ENCODE results near the gene SCT. TPM values are rescaled to one million over a fixed set of nuclear protein-coding genes. Genes with fewer than 3 reads are reported as not detected.

Gene SCT
- total RNA-seq, 2 experiments from 2014 or later = not detected

DNA sequence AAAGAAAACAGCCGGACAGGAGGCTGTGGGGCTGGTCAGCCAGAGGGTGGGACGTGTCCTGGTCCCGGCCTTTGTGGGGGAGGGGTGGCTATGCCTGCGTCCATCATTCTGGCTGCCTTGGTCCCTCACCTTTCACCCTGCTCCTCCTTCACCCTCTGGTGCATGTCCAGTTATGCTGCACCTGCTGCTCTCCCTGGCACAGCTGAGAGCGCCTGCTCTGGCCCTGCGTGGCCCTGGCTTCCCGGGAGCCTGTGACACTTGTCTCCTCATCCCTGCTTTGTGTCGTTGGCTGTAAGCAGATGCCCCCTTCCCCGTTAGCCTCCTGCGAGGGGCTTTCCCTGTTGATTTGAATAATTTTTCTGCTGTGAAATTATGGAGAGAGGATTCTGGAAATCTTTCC, 34.1 kb downstream of the SCT start:
- no peak for DNase-seq
- peaks cover 46% of the 10 kb centered on the region for H3K36me3 Mint-ChIP-seq

GRCh38 chr11:592501-592900, 34.5 kb downstream of the SCT start:
- Mint-ChIP-seq H3K27me3 (no peaks in the 10 kb centered on the region), H3K4me3 (no peak overlapping the region), H3K36me3 (peaks cover 46% of the 10 kb centered on the region), H3K27ac (no peak overlapping the region), H3K9me3 (no peaks in the 10 kb centered on the region), H3K4me1 (peaks cover 29% of the 10 kb centered on the region)
- DNase-seq (no peak), ATAC-seq (ENCODE audit: low read depth) (no peak)
- POLR2A ChIA-PET = no interaction called here

More for the DNA sequence above, 34.1 kb downstream of the SCT start:
- Mint-ChIP-seq H3K4me1 (peaks cover 26% of the 10 kb centered on the region), H3K9me3 (no peaks in the 10 kb centered on the region), H3K27ac (no peak overlapping the region), H3K27me3 (no peaks in the 10 kb centered on the region), H3K4me3 (no peak overlapping the region)
- ATAC-seq (ENCODE audit: low read depth) = no peak
- POLR2A ChIA-PET = no interaction called here

GRCh38 chr11:590997-591396, 36.0 kb downstream of the SCT start:
- no peaks in the 10 kb centered on the region for H3K27me3 Mint-ChIP-seq
- H3K36me3 Mint-ChIP-seq = peaks cover 46% of the 10 kb centered on the region
- DNase-seq (no peak), ATAC-seq (ENCODE audit: low read depth) (no peak)
- H3K4me3 Mint-ChIP-seq = no peak overlapping the region
- H3K9me3 Mint-ChIP-seq = no peaks in the 10 kb centered on the region
- POLR2A ChIA-PET = no interaction called here
- H3K27ac Mint-ChIP-seq = no peak overlapping the region
- peaks cover 30% of the 10 kb centered on the region for H3K4me1 Mint-ChIP-seq

GRCh38 chr11:589798-590197, 37.2 kb downstream of the SCT start:
- Mint-ChIP-seq H3K27ac (peak overlapping the region; percentile 58), H3K9me3 (no peaks in the 10 kb centered on the region), H3K4me1 (peaks cover 27% of the 10 kb centered on the region), H3K4me3 (no peak overlapping the region), H3K36me3 (peaks cover 43% of the 10 kb centered on the region), H3K27me3 (no peaks in the 10 kb centered on the region)
- POLR2A ChIA-PET = interaction anchor here (1.6 to 3.2 kb wide), 2 partner anchors 21 to 24 kb away, joined by 6 to 22 read pairs; no protein-coding TSS in a partner anchor
- DNase-seq (no peak), ATAC-seq (ENCODE audit: low read depth) (no peak)

- Mint-ChIP-seq H3K9me3 (no peaks in the 10 kb centered on the region), H3K4me3 (peak overlapping the region; percentile 86), H3K36me3 (peaks cover 43% of the 10 kb centered on the region), H3K27ac (peak overlapping the region; percentile 100), H3K4me1 (peaks cover 27% of the 10 kb centered on the region), H3K27me3 (no peaks in the 10 kb centered on the region)
- ATAC-seq (ENCODE audit: low read depth) (peak; percentile 95), DNase-seq (peak; percentile 78)
- POLR2A ChIA-PET = interaction anchor here (1.0 to 3.2 kb wide), 8 partner anchors 10 to 131 kb away, joined by 3 to 28 read pairs (median 8); partner anchors contain the start of genes HRAS, IRF7, LMNTD2 and PHRF1
These were observed 39.0 kb downstream of the SCT start for GRCh38 chr11:587978-588380.

DNA sequence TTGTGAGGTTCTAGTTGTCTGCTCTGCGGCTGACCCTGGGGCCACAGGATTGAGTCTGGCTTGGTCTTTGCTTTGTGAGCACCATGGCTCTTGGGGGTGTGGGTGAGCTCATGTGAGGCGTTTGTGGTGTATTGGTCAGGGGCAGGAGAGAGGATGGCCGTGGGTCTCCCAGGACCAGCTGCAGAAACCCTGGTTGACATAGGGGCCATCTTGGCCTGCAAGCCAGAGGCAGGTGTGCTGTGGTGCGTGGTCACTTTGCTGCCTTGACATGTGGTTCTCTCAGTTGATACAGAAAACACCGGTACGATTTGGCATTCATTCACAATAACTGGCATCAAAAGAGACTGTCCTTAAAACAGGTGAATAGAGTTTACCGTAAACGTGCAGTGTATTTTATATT, 39.4 kb downstream of the SCT start:
- peaks cover 40% of the 10 kb centered on the region for H3K36me3 Mint-ChIP-seq

DNA sequence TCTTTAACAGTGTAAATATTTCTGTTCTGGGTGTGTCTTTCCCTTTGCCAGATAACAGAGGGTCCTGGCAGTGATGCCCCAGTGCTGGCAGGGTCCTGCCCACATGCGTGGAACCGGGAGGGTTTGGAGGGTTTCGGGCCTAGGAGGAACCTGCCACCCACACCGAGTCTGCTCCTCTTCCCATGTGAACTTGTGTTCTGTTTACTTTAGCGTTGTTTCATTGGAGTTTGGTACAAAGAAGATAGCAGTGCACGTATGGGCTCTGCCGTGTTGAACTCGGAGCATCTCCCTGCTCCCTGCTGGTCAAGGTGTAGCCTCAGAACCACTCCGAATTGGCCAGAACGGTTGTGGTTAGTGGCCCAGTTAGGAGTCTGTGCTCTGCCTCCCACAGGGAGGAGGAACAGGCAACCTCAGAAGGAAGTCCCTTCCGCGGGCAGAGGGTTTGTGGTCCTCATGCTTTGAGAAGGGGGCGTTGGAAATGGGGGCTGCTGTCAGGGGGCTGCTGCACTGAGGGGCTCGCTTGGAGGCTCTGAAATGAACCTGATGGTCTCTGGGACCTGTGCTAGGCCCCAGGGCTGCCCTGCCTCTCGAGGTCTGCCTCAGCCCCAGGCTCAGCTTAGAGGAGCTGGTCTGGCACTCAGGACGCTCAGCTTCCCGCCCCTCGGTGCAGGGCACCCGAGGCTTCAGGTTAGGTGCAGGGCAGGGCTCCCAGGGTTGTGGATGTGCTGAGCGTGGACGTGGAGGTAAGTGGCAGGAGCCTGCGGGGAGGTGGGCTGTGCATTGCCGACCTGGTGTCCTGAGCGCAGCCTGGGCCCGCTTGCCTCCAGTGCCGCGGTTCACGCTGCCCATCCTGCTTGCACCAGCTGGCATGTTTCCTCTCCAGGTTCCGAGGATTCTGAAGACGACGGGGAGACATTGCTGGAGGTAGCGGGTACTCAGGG, 40.3 kb downstream of the SCT start:
- Mint-ChIP-seq H3K4me3 (peak overlapping the region; percentile 86), H3K27ac (peak overlapping the region; percentile 100), H3K27me3 (no peaks in the 10 kb centered on the region), H3K4me1 (peaks cover 30% of the 10 kb centered on the region), H3K36me3 (peaks cover 37% of the 10 kb centered on the region), H3K9me3 (no peaks in the 10 kb centered on the region)
- ATAC-seq (ENCODE audit: low read depth) (no peak), DNase-seq (no peak)
- POLR2A ChIA-PET = interaction anchor here (1.0 to 3.2 kb wide), 3 partner anchors 11 to 130 kb away, joined by 3 to 28 read pairs (median 22); partner anchors contain the start of gene PHRF1

More for the DNA sequence above, 39.4 kb downstream of the SCT start:
- ATAC-seq (ENCODE audit: low read depth) (peak; percentile 16), DNase-seq (no peak)
- H3K27me3 Mint-ChIP-seq = no peaks in the 10 kb centered on the region
- H3K27ac Mint-ChIP-seq = peak overlapping the region; percentile 100
- POLR2A ChIA-PET = interaction anchor here (1.0 to 3.2 kb wide), 8 partner anchors 10 to 131 kb away, joined by 3 to 28 read pairs (median 8); partner anchors contain the start of genes HRAS, IRF7, LMNTD2 and PHRF1
- peaks cover 27% of the 10 kb centered on the region for H3K4me1 Mint-ChIP-seq
- H3K4me3 Mint-ChIP-seq = peak overlapping the region; percentile 86
- H3K9me3 Mint-ChIP-seq = no peaks in the 10 kb centered on the region

DNA sequence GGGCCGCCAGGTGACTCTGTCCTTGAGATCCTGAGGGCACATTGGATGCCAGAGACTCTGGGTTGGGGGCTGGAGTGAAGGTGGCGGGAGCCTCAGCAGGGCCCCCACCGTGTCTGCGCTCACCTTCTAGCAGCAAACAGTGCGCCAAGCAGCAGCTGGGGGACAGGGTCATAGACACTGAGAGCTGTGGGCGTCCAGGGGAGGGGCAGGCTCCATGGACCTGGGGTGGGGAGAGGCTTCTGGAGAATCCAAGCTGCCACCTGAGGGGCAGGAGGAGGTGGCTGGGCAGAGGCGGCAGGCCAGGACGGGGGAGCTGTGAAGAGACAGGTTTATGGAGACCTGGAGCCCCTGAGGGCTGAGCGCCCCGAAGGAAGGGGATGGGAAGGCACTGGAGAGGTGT, 42.7 kb downstream of the SCT start:
- POLR2A ChIA-PET = interaction anchor here (1.1 kb wide), 1 partner anchor 28 kb away, joined by 4 read pairs; no protein-coding TSS in a partner anchor
- ATAC-seq (ENCODE audit: low read depth) (no peak), DNase-seq (no peak)
- H3K4me1 Mint-ChIP-seq = peaks cover 36% of the 10 kb centered on the region
- H3K27ac Mint-ChIP-seq = no peak overlapping the region
- no peaks in the 10 kb centered on the region for H3K9me3 Mint-ChIP-seq
- H3K4me3 Mint-ChIP-seq = no peak overlapping the region
- peaks cover 24% of the 10 kb centered on the region for H3K36me3 Mint-ChIP-seq
- H3K27me3 Mint-ChIP-seq = no peaks in the 10 kb centered on the region

DNA sequence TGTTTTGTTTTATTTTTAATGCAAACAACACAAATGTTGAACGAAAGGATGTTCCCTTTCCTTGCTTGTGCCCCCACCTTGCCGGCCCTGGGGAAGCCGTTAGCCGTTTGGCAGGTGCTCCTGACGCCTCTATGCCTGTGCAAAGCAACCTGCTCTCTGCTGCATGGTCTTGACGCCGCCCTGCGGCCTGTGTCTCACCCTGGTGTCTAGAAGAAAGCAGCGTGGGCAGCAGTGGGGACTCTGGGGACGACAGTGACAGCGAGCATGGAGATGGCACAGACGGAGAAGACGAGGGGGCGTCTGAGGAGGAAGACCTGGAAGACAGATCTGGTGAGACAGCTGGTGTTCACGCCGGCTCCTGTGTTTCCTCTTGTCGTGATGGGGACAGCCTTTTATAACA, 45.2 kb downstream of the SCT start:
- ATAC-seq (ENCODE audit: low read depth) = no peak
- Mint-ChIP-seq H3K9me3 (no peaks in the 10 kb centered on the region), H3K27me3 (no peaks in the 10 kb centered on the region), H3K4me1 (peaks cover 35% of the 10 kb centered on the region), H3K27ac (no peak overlapping the region), H3K4me3 (no peak overlapping the region), H3K36me3 (peaks cover 18% of the 10 kb centered on the region)
- POLR2A ChIA-PET = interaction anchor here (0.7 kb wide), 1 partner anchor 32 kb away, joined by 3 read pairs; no protein-coding TSS in a partner anchor
- DNase-seq = no peak

DNA sequence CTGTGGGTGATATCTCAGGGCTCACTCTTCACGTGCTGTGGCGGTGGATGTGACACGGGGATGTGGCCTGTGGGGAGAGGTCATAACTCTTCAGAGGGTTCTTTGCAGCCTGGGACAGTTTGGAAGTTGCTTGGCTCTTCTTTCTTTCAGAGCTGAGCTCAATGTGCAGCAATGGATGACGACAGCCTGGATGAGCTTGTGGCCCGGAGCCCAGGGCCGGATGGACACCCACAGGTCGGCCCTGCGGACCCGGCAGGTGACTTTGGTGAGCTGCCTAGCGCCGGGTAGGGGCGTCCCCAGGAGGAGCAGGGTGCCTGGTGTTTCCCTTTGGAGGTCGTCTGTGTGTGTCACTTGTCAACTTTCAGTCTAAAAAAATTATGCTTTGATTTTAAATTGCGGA, 45.6 kb downstream of the SCT start:
- Mint-ChIP-seq H3K4me3 (no peak overlapping the region), H3K4me1 (peaks cover 32% of the 10 kb centered on the region), H3K27ac (peak overlapping the region; percentile 49), H3K27me3 (no peaks in the 10 kb centered on the region), H3K9me3 (no peaks in the 10 kb centered on the region), H3K36me3 (peaks cover 15% of the 10 kb centered on the region)
- ATAC-seq (ENCODE audit: low read depth) (no peak), DNase-seq (no peak)
- POLR2A ChIA-PET = interaction anchor here (0.7 to 1.5 kb wide), 2 partner anchors 32 to 34 kb away, joined by 3 read pairs; partner anchors contain the start of gene IRF7

DNA sequence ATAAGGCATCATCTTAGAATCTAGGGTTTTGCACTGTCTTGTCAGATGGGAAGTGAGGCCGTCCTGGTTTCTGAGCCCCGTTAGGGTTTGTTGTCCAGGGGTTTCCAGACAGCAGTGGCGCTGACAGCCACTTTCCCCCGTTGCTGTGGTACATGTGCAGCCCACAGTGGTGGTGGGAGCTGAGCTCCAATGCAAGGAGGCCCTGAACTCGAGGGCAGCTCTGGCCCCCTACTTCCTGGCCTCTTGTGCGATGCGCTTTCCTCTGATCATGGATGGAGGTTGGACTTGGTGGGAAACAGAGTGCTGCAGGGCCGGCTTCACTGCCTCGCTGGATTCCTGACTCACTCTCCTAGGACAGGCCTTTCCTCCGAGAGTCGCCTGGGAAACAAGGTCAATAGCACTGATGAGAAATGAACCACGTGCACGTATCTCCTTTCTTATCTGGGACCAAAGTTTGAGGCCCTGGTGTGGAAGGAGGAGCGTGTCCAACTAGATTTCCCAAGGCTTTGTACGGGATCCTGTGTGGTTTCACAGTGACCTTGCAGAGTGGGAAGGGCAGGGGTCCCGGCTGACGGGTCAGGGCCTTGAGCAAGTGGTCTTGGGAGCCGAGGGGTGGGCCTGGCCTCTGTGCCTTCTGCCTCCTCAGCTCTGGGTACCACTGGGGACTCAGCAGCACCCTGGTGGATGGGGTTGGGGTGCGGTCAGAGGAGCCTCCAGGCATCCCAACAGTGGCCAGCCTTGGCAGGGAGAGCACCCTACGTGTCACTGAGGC, 47.0 kb downstream of the SCT start:
- no peaks in the 10 kb centered on the region for H3K9me3 Mint-ChIP-seq
- H3K4me1 Mint-ChIP-seq = peaks cover 29% of the 10 kb centered on the region
- ATAC-seq (ENCODE audit: low read depth) = no peak
- peaks cover 2% of the 10 kb centered on the region for H3K27me3 Mint-ChIP-seq
- no peak overlapping the region for H3K4me3 Mint-ChIP-seq
- peaks cover 12% of the 10 kb centered on the region for H3K36me3 Mint-ChIP-seq
- no peak for DNase-seq
- H3K27ac Mint-ChIP-seq = peak overlapping the region; percentile 43
- POLR2A ChIA-PET = interaction anchor here (1.5 kb wide), 1 partner anchor 36 kb away, joined by 3 read pairs; the partner anchor contains the start of gene IRF7

- Mint-ChIP-seq H3K9me3 (no peaks in the 10 kb centered on the region), H3K36me3 (peaks cover 7% of the 10 kb centered on the region), H3K4me3 (peak overlapping the region; percentile 92), H3K27me3 (peaks cover 12% of the 10 kb centered on the region), H3K27ac (peak overlapping the region; percentile 65), H3K4me1 (peaks cover 39% of the 10 kb centered on the region)
- DNase-seq = no peak
- no peak for ATAC-seq (ENCODE audit: low read depth)
- POLR2A ChIA-PET = interaction anchor here (1.0 to 2.2 kb wide), 8 partner anchors 9 to 117 kb away, joined by 3 to 18 read pairs (median 4); partner anchors contain the start of genes IRF7 and TMEM80
These were observed 48.5 kb downstream of the SCT start for GRCh38 chr11:578276-579035.

Data from activated naive CD8-positive, alpha-beta T cell treated with anti-CD3 and anti-CD28 coated beads, Interleukin-2, amount 10 ng/mL, durations not matched to agents 7 days and 5 days (primary cell).